GM19043 (cell line): ENCODE results near the gene TCF4.

Experiments used
- ATAC-seq: cut with Tn5 transposase; IDR thresholded peaks from one replicate; pipeline ENCODE4 v1.9.1; 2021; ENCODE audit warnings: low read depth; ENCODE audit not compliant: unreplicated experiment

Gene TCF4

DNA sequence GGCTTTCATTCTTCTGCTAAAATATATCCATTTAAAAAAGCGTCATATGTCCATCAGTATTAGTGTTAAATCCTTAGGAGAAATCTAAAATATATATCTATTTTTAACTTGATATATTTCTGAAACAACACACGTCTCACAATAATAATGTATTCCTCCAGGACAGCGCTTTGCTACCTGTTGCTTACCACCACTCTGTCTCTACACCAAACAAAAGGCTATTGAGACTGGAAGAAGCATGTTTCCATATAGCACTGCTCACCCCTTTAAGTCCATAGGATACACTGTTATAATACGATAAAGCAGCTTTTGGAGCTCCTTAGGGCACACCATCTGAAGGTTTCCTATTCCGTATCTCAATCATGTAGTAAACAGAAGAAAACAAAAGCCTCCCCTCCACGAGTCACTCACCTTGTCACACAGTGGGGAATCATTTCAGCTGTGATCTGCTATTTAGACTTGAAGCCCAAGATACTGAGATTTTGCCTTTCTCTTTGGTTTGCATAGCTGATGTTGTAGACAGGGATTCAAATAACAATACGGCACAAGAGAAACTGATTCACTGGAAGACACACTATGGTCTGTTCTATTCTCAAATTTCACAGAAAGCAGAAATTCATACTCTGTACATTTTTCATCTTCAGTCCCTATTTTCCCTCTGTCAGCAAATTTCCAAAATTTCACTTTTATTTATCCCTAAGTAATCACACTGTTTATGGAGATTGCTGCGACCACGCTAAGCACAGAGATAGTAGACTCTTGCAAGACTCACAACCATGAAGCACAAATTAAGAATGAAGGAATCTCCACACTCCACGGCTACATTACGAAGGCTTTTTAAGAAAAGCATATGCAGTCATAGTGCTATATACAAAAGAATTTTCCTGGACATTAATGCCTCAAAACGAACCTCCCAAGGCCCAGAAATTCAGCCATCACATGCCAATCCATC lies 187.1 kb downstream of the TCF4 start:
- no peak for ATAC-seq

GRCh38 chr18:55400081-55400480 lies 187.9 kb downstream of the TCF4 start:
- ATAC-seq = no peak

GRCh38 chr18:55398858-55399257 lies 189.1 kb downstream of the TCF4 start:
- no peak for ATAC-seq

DNA sequence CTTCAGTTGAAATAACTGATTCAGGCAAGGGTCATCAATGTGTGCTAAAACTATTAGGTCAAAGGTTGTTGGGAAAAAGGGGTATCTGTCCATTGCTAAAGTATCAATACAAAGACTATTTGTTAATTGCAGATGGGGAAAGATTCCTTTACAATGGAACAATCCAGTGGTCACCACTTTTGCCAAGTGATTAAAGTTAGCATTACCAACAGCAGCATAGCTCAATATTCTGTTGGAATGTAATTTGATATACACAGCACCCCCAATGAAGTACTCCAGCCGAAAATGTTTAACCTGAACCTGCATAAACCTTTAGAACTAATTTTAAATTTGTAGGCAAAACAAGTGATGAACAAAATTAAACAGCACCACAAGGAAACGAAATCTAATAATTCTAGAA lies 191.0 kb downstream of the TCF4 start:
- no peak for ATAC-seq

DNA sequence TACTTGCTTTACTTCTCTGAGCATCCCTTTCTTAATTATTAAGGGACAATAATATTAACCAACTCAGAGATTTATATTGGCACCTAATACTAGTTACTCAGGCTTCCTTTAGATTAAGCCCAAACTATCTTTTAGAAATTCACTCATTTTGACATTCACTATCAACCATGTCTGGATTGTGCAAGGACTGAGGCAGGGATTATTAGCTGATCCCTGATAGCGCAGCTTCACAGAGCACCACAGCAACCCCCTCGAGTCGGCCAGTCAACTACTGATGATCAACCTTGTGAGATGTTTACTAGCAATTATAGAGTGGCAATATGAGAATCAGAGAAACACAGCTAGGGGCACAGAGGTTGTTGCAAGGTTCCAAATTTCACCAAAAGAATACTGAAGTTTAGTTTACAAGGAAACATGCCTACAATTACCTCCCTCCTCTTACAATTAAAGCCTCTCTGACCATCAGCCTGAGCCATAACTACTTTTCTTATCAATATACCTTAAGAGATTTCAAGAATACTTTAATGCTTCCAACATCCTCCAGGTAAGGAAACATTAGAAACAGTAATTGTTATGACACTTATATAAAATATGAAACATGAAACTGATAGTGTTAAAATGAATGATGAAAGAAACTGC lies 191.6 kb downstream of the TCF4 start:
- ATAC-seq = no peak

DNA sequence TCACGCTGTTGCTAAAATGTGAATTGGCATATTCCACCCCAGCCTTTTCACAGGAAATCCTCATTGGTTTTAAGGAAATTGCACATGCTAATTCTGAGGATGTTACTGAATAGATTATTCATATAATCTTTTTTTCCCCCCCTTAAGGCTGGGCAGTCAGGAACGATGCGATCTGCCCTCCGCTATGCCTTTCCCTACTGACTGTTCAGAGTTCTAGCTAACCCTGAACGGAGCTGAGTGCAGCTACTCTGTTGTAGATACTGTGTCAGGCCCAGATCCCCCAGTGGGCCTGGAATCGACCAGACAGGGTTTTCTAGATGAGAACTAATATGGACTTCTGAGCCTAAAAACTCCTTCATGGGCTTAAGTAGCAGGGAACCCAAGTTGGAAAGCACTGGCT lies 192.2 kb downstream of the TCF4 start:
- no peak for ATAC-seq

DNA sequence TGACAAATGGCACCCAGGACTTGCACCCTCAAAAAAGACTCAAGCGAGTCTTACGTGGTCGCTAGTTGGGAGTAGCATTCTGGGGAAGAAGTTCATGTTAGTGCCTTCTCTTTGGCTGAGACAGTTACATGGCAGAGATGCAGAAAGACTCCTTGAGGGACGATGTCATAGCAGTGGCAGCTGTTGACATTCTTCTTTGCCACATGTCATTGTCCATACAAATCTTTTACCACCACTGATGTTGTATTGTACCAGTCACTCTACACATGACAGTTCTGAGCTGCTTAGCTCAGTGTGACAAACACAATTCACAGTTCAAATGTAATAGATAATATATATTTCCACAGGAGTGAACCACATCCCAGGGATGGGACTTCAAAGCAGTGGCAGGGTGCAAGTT lies 197.1 kb downstream of the TCF4 start:
- no peak for ATAC-seq

DNA sequence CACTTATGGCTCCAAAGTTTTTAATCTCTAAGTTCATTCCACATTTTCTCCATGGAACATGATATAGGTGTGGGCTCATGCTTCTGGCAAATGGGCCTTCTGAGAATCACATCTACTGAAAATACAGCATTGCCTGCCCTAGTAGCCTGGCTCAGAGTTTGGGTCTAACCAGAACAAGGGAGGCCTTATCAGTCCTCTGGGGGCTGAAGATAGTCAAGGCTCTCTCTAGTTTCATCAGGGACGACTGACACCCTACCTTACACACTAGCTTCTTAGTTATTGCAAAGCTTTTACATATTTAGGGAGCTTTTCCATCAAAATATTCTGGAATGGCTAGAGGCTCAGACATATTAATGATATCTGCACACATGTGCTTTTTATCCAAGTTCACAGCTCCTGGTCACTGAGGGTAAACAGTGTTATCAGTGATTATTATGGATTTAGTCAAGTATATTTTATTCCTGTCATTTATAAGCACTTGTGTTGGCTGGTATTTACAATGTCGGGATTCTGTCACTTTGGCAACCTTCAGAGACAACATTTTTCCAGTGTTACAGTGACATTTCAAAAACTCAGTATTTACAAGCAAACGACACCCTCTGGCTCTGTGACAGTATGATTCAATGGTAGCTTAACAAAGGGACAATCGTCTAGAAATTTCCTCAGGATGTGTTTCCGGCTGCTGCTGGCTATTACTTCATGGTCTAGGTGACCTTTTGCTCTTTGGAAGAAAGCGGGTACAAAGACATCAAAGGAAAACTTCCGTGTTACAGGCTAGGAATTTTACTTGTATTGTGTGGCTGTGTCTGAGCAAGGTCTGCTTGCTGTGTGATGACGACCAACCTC lies 200.6 kb downstream of the TCF4 start:
- ATAC-seq = no peak

DNA sequence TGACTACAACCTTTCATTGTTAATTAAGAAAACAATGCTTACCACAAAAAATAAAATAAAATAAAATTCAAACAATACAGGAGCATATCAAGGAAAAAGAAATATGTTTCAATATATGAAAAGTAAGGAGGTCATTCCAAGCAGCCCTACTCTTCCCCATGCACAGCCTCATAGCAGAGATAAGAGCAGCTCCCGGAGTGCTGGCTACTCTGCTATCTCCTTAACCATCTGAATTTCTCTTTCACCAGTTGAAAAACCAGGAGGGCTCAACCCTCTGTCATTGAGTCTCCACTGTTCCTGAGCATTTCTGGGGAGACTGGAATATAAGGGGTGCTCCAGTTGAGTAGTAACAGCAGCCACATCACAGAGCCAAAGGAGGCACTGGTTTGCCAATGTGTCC lies 201.4 kb downstream of the TCF4 start:
- ATAC-seq = no peak

- ATAC-seq = no peak
These were observed 202.2 kb downstream of the TCF4 start for GRCh38 chr18:55385770-55386169.

GRCh38 chr18:55384551-55385275 lies 203.3 kb downstream of the TCF4 start:
- ATAC-seq = no peak

GRCh38 chr18:55384115-55384514 lies 203.9 kb downstream of the TCF4 start:
- ATAC-seq = no peak

DNA sequence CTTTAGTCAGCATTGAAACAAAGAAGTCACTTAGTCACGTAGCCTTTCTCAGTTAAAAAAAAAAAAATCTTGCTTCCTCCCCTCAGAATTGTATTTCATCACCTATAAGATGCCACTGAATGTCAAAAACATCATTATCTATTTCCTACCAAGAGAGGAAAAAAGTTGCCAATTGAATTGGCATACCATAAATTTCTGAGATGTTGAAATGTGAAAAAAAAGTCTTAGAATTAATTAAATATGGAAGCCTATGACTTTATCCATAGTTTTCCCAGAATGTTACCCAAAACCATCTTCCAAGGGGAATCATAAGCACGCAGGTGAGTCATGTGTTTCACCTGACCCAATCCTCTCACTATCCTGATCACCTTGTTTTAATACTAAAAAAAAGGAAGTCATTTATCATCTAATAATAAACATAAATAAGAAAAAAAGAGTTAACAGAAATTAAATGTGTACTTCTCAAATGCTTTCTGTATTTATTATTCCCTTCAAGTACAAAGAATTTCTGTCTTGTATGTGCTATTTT lies 205.7 kb downstream of the TCF4 start:
- ATAC-seq = no peak

DNA sequence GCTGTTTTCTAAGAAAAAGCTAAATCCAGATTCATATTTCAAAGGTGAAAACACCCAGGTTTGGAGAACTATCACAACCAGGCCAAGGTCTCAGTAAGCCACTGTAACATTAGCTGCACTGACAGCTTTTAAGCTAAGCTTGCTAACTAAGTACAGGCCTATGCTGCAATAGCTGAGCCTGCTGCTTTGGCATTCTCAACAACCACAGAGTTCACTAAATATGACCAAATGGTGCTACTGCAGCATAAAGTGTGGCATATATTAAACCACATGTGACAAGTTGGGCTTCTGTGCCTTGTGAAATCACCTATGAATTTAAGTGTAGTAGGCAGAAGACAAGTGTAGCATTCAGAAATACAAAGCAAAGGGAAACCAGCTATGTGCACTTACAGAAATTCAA lies 206.7 kb downstream of the TCF4 start:
- no peak for ATAC-seq

DNA sequence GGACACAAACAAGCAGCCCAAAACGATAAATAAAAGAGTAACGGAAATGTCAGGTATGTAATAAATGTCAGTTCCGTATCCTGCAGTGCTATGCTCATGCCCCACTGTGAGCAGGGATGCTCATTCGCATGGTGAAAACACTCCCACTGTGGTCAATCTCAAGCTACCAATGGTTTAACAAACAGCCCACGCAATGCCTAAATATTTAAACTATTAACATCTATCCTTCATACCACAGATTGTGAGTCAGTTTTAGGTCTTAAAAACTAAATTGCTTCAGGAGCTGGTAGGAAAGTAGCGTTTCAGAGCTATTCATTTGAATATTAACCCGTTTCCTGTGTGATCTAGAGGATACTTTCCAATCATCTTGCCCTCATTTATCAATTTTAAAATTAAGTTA lies 207.4 kb downstream of the TCF4 start:
- no peak for ATAC-seq

GRCh38 chr18:55376387-55376786 lies 211.6 kb downstream of the TCF4 start:
- ATAC-seq = peak; percentile 92

- ATAC-seq = peak; percentile 8
These were observed 212.1 kb downstream of the TCF4 start for GRCh38 chr18:55375930-55376329.

GRCh38 chr18:55374741-55375140 lies 213.3 kb downstream of the TCF4 start:
- ATAC-seq = no peak

DNA sequence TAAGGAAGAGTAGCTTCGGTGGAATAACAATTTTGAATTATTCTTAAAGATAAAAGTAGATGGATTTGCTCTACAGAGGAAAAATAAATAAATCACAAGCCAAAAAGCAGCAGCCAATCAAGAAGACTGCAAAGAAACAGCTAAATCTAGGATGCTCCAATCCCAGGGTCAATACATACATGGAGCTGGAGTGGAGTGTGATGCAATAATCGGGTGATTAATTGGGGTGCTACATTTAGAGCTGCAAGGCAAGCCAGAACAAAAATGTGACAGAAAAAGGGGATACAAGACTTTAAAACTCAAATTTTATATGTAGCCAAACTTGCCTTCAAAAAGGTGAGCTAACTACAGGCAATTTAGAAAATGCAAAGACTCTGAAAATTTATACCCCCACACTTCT lies 215.8 kb downstream of the TCF4 start:
- ATAC-seq = no peak

DNA sequence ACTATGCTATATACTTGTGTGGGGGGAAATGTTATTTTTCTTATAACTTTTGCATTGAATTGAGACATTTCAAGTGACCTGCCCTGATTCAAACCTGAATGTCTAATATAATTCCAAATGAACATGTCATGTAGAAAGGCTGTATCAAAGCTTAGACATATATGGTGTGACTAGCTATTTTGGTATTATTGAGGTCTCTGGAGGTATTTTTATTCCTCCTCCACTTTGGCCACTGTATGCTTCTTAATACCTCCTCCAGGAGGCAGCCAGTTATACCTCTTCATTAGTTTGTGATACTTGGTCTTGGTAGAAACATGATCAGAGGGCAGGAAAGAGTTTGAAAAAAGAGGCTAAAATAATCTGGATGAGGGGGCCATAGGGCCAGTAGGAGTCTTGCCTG lies 217.1 kb downstream of the TCF4 start:
- ATAC-seq = no peak
